Neural cell (in vitro differentiated cells): ENCODE data around the gene OXSR1.

Experiments used
- EP300 ChIP-seq: fragments of 450-650 bp; conservative IDR thresholded peaks from 2 replicates; pipeline ENCODE4 v1.6.1; 2014; ENCODE audit warnings: antibody characterized with exemption, mild to moderate bottlenecking, moderate library complexity; ENCODE audit not compliant: poor library complexity, severe bottlenecking
- EZH2 ChIP-seq: fragments of 200-600, 300-800 bp; shearing (Covaris generic), sonication (generic); IDR thresholded peaks from 2 replicates; pipeline ENCODE4 v1.6.1; 2014; ENCODE audit warnings: antibody characterized with exemption, low read length, borderline replicate concordance, mild to moderate bottlenecking; ENCODE audit not compliant: insufficient read depth, poor library complexity, severe bottlenecking
- POLR2AphosphoS5 ChIP-seq: IDR thresholded peaks from 2 replicates; pipeline ENCODE4 v1.6.1; 2012
- RAD21 ChIP-seq: fragments of 450-650 bp; conservative IDR thresholded peaks from 2 replicates; pipeline ENCODE4 v1.6.1; 2014; ENCODE audit warnings: antibody characterized with exemption, mild to moderate bottlenecking, moderate library complexity
- TAF1 ChIP-seq: IDR thresholded peaks from 2 replicates; pipeline ENCODE4 v1.6.1; 2012; ENCODE audit warnings: low read depth
- TF ChIP-seq, protein P1 (sequence below): fragments of 450-650 bp; IDR thresholded peaks from 2 replicates; pipeline ENCODE4 v1.5.1; 2014; ENCODE audit warnings: antibody characterized with exemption, mild to moderate bottlenecking, moderate library complexity; ENCODE audit not compliant: poor library complexity, severe bottlenecking
- TF ChIP-seq, protein P2 (sequence below): IDR thresholded peaks from 2 replicates; pipeline ENCODE4 v1.6.1; 2012; ENCODE audit warnings: borderline replicate concordance

DNA sequence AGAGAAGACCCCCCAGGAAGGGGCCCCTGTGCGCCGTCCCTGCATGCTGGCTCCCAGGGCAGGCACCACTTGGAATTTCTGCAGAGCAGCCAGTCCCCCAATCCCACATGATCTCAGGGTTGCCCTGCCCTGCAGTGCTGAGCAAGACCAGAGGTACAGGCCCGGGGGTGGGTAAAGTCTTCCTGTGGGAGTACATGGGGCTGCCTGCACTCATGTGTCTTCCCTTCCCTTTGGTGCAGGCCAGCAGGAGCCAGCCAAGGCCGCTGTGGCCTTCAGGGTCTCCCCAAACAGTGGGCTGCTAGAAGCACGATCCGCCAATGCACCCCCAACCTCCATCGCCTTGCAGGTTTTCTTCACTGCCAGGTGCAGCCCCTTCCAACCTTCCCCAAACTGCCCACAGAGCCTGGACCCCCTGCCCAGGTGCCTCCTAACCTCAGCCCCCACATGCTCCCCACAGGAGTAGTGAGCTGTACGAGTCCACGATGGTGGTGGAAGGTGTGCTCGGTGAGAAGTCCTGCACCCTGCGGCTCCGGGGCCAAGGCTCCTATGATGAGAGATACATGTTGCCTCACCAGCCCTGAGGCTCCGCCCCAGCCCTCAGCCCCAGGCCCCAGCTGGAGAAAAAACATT lies 43.4 kb upstream of the OXSR1 start:
- TF ChIP-seq, protein P1, sequence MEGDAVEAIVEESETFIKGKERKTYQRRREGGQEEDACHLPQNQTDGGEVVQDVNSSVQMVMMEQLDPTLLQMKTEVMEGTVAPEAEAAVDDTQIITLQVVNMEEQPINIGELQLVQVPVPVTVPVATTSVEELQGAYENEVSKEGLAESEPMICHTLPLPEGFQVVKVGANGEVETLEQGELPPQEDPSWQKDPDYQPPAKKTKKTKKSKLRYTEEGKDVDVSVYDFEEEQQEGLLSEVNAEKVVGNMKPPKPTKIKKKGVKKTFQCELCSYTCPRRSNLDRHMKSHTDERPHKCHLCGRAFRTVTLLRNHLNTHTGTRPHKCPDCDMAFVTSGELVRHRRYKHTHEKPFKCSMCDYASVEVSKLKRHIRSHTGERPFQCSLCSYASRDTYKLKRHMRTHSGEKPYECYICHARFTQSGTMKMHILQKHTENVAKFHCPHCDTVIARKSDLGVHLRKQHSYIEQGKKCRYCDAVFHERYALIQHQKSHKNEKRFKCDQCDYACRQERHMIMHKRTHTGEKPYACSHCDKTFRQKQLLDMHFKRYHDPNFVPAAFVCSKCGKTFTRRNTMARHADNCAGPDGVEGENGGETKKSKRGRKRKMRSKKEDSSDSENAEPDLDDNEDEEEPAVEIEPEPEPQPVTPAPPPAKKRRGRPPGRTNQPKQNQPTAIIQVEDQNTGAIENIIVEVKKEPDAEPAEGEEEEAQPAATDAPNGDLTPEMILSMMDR: no peak
- TF ChIP-seq EP300 (no peak), TAF1 (no peak), EZH2 (no peak), POLR2AphosphoS5 (no peak), RAD21 (no peak)
- TF ChIP-seq, protein P2, sequence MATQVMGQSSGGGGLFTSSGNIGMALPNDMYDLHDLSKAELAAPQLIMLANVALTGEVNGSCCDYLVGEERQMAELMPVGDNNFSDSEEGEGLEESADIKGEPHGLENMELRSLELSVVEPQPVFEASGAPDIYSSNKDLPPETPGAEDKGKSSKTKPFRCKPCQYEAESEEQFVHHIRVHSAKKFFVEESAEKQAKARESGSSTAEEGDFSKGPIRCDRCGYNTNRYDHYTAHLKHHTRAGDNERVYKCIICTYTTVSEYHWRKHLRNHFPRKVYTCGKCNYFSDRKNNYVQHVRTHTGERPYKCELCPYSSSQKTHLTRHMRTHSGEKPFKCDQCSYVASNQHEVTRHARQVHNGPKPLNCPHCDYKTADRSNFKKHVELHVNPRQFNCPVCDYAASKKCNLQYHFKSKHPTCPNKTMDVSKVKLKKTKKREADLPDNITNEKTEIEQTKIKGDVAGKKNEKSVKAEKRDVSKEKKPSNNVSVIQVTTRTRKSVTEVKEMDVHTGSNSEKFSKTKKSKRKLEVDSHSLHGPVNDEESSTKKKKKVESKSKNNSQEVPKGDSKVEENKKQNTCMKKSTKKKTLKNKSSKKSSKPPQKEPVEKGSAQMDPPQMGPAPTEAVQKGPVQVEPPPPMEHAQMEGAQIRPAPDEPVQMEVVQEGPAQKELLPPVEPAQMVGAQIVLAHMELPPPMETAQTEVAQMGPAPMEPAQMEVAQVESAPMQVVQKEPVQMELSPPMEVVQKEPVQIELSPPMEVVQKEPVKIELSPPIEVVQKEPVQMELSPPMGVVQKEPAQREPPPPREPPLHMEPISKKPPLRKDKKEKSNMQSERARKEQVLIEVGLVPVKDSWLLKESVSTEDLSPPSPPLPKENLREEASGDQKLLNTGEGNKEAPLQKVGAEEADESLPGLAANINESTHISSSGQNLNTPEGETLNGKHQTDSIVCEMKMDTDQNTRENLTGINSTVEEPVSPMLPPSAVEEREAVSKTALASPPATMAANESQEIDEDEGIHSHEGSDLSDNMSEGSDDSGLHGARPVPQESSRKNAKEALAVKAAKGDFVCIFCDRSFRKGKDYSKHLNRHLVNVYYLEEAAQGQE: no peak
